Natural killer cell (primary cell): Measurements from ENCODE around the gene SLC38A11. TPM values are rescaled to one million over a fixed set of nuclear protein-coding genes. Genes with fewer than 3 reads are reported as not detected.

Source experiments
- ATAC-seq, 3 donors: fragments of 150-1000 bp in 2 of 3; fragments of 200-7000 bp in 1 of 3; cut with Tn5 transposase; 1 replicate in 1 of 3; 2 replicates in 2 of 3; pipeline ENCODE4 v1.10.0; 2021; ENCODE audit warnings: mild to moderate bottlenecking in 2 of 3, moderate library complexity in 2 of 3
- DNase-seq, 2 donors: peaks; one replicate each; pipeline versions ENCODE4 v3.0.0 to v3.0.0-alpha.2; 2013 to 2021; ENCODE audit warnings: mixed read lengths in 1 of 2
- H3K27ac ChIP-seq: one replicate; pipeline ENCODE4 v1.5.1; 2013; ENCODE audit warnings: mild to moderate bottlenecking, low read length
- H3K27me3 ChIP-seq: one replicate; pipeline ENCODE4 v1.6.1; 2013; ENCODE audit warnings: low read length; ENCODE audit not compliant: control insufficient read depth, insufficient read depth
- H3K36me3 ChIP-seq: one replicate; pipeline ENCODE4 v1.6.1; 2013; ENCODE audit warnings: low read length; ENCODE audit not compliant: control insufficient read depth, insufficient read depth
- H3K4me1 ChIP-seq: one replicate; pipeline ENCODE4 v1.6.1; 2013; ENCODE audit warnings: low read length; ENCODE audit not compliant: control insufficient read depth, insufficient read depth
- H3K4me3 ChIP-seq: one replicate; pipeline ENCODE4 v1.5.1; 2013; ENCODE audit warnings: low read length
- H3K9me3 ChIP-seq: one replicate; pipeline ENCODE4 v1.6.1; 2013; ENCODE audit warnings: low read length; ENCODE audit not compliant: control insufficient read depth, insufficient read depth
- H3K27ac Mint-ChIP-seq, 2 donors: one replicate each; pipeline ENCODE4 v1.8.0; 2022; ENCODE audit warnings: mild to moderate bottlenecking in 2 of 2, mixed read lengths in 2 of 2, moderate library complexity in 1 of 2
- H3K27me3 Mint-ChIP-seq, 2 donors: one replicate each; pipeline ENCODE4 v1.8.0; 2022; ENCODE audit warnings: low read depth in 2 of 2, mixed read lengths in 2 of 2
- H3K36me3 Mint-ChIP-seq: one replicate; pipeline ENCODE4 v1.8.0; 2022; ENCODE audit warnings: mixed read lengths
- H3K4me1 Mint-ChIP-seq, 2 donors: one replicate each; pipeline ENCODE4 v1.8.0; 2022; ENCODE audit warnings: mixed read lengths in 2 of 2
- H3K4me3 Mint-ChIP-seq: one replicate; pipeline ENCODE4 v1.8.0; 2022; ENCODE audit warnings: mild to moderate bottlenecking, moderate library complexity, mixed read lengths
- H3K9me3 Mint-ChIP-seq, 2 donors: one replicate each; pipeline ENCODE4 v1.8.0; 2022; ENCODE audit warnings: mixed read lengths in 2 of 2
- WGBS: methylation state at CpG from one replicate; pipeline ENCODE4 v1.1.7; 2013; ENCODE audit warnings: missing lambda C conversion rate; ENCODE audit not compliant: insufficient coverage; 5-methylcytosine and 5-hydroxymethylcytosine counted together
- intact Hi-C: fragments of 100-400 bp; cut with micrococcal nuclease; formaldehyde crosslinking; loops from one replicate; pipeline ENCODE4 v1.14.2; 2022
- total RNA-seq, 4 donors: library from RNA; stranded (reverse); fragments of 120-200 nt in 1 of 4; gene quantifications; one replicate each; pipeline versions ENCODE4 v1.2.3 to v1.2.4, GENCODE V29; 2013 to 2022
- TF ChIP-seq, protein P1 (sequence below): fragments of 200-600 bp; IDR thresholded peaks from one replicate; pipeline ENCODE4 v1.8.0; 2022; ENCODE audit warnings: antibody characterized with exemption

SLC38A11 gene
- total RNA-seq, 3 donors from 2014 or later (not counting 1 experiment from before 2014, with no cell fraction given), result 0.66 TPM; not detected in 2

DNA sequence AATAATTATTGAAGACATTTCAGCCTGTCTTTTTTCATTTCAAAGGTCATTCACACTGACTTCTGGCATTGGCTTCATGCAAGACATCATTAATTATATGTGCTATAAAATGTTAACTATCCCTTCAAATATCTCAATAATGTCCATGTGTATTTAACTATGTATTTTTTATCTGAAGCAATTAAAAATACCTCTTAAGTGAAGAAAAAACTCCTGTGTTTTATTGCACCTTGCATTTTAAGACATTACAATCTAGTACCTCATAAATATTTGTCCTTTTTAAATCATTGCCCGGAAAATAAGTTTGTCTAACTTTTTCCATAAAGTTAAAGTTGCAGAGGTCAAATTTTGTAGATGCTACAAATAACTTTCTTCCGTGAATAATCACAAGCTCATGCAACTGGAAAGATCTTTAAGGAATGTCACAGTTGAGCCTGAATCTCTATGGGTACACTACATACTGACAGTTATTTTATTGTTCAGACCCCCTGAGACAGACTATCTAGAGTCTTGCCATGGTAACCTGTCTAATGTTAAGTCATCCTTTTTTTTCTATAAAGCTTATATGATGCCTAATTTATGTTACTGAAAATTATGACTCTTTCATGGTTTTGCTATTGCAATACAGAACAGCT is 75.3 kb downstream of the SLC38A11 start:
- DNase-seq, result no peak
- Mint-ChIP-seq H3K4me1 (no peaks in the 10 kb centered on the region), H3K9me3 (no peaks in the 10 kb centered on the region), H3K27me3 (no peaks in the 10 kb centered on the region), H3K27ac (no peak overlapping the region), H3K4me3 (no peak overlapping the region), H3K36me3 (no peaks in the 10 kb centered on the region)
- H3K9me3 ChIP-seq, result no peaks in the 10 kb centered on the region
- no peaks in the 10 kb centered on the region for H3K36me3 ChIP-seq
- WGBS, result 91% methylated on average over 2 of the region's 2 CpGs
- intact Hi-C loops, result no loop called here
- no peak overlapping the region for H3K4me3 ChIP-seq
- TF ChIP-seq, protein P1, sequence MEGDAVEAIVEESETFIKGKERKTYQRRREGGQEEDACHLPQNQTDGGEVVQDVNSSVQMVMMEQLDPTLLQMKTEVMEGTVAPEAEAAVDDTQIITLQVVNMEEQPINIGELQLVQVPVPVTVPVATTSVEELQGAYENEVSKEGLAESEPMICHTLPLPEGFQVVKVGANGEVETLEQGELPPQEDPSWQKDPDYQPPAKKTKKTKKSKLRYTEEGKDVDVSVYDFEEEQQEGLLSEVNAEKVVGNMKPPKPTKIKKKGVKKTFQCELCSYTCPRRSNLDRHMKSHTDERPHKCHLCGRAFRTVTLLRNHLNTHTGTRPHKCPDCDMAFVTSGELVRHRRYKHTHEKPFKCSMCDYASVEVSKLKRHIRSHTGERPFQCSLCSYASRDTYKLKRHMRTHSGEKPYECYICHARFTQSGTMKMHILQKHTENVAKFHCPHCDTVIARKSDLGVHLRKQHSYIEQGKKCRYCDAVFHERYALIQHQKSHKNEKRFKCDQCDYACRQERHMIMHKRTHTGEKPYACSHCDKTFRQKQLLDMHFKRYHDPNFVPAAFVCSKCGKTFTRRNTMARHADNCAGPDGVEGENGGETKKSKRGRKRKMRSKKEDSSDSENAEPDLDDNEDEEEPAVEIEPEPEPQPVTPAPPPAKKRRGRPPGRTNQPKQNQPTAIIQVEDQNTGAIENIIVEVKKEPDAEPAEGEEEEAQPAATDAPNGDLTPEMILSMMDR, result no peak
- H3K27me3 ChIP-seq, result no peaks in the 10 kb centered on the region
- no peaks in the 10 kb centered on the region for H3K4me1 ChIP-seq
- H3K27ac ChIP-seq, result no peak overlapping the region
- ATAC-seq, result no peak

DNA sequence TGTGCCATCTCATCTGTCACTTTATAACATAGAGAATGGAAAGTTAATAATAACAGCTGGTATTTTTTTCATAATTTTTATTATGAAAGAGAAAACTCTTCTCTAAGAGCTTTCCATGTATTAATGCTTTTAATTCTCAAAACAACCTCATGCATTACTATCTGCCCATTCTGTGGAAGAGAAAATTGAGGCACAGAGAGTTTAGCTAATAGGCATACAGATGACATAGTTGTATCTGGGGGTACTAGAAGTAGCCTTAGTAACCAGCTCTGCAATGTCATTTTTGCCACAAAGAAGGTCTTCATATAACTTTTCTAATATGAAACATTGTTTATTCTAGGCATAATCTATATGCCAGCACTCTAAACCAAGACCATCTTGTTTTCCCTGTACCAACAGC is 77.4 kb downstream of the SLC38A11 start:
- DNase-seq (no peak), ATAC-seq (no peak)
- Histone ChIP-seq H3K27ac (no peak overlapping the region), H3K27me3 (no peaks in the 10 kb centered on the region), H3K4me1 (no peaks in the 10 kb centered on the region), H3K9me3 (no peaks in the 10 kb centered on the region), H3K4me3 (no peak overlapping the region), H3K36me3 (no peaks in the 10 kb centered on the region)
- intact Hi-C loops, result no loop called here
- Mint-ChIP-seq H3K4me3 (no peak overlapping the region), H3K4me1 (no peaks in the 10 kb centered on the region), H3K27me3 (peaks cover 0 to 3% of the 10 kb centered on the region in 2 donors), H3K36me3 (no peaks in the 10 kb centered on the region), H3K9me3 (no peaks in the 10 kb centered on the region), H3K27ac (no peak overlapping the region)
- TF ChIP-seq, protein P1, result no peak

DNA sequence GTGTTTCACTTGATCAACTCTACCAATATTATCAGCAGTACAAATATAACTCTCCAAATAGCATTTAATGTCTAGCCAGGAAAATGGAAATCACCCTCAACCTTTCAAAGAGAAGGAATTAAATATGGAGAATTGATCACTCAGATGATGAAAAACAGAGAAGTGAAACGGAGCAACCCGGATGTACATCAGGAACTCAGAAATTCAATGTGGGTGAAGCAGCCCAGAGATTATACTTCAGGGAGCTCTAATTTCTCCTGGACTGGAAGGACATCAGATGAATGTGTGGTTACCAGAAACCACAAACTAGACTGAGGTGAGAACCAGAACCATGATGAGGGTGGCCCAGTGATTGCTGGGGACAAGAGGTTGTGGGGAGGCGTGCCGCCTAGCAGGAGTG is 78.2 kb downstream of the SLC38A11 start:
- no peak overlapping the region for H3K27ac Mint-ChIP-seq
- H3K9me3 Mint-ChIP-seq, result no peaks in the 10 kb centered on the region
- no peak for DNase-seq
- H3K27ac ChIP-seq, result no peak overlapping the region
- 70% methylated on average over 4 of the region's 4 CpGs for WGBS
- no peak overlapping the region for H3K4me3 ChIP-seq
- intact Hi-C loops, result no loop called here
- no peaks in the 10 kb centered on the region for H3K27me3 ChIP-seq
- TF ChIP-seq, protein P1, result no peak
- no peak for ATAC-seq
- peaks cover 0 to 3% of the 10 kb centered on the region in 2 donors for H3K27me3 Mint-ChIP-seq
- H3K36me3 ChIP-seq, result no peaks in the 10 kb centered on the region
- no peaks in the 10 kb centered on the region for H3K9me3 ChIP-seq
- no peaks in the 10 kb centered on the region for H3K4me1 ChIP-seq
- H3K36me3 Mint-ChIP-seq, result no peaks in the 10 kb centered on the region
- H3K4me1 Mint-ChIP-seq, result no peaks in the 10 kb centered on the region
- H3K4me3 Mint-ChIP-seq, result no peak overlapping the region
